HL-60 (cell line): Measurements from ENCODE around the gene AFF2.

Experiments
- CTCF ChIP-seq: IDR thresholded peaks from one replicate; pipeline ENCODE4 v1.5.1; 2011; ENCODE audit warnings: low read length, control low read depth, inconsistent platforms; ENCODE audit not compliant: insufficient read depth
- POLR2AphosphoS5 ChIP-seq: IDR thresholded peaks from 2 replicates; pipeline ENCODE4 v1.6.1; 2012; ENCODE audit warnings: low read depth
- REST ChIP-seq: IDR thresholded peaks from 2 replicates; pipeline ENCODE4 v1.6.1; 2012; ENCODE audit warnings: low read depth; ENCODE audit not compliant: insufficient replicate concordance
- SPI1 ChIP-seq: IDR thresholded peaks from 2 replicates; pipeline ENCODE4 v1.6.1; 2012; ENCODE audit warnings: low read depth, mild to moderate bottlenecking, borderline replicate concordance

- TF ChIP-seq CTCF (no peak), POLR2AphosphoS5 (no peak), SPI1 (no peak), REST (no peak)
Measured at GRCh38 chrX:148808833-148809232, 308.4 kb downstream of the AFF2 start.
